Endothelial cell of hepatic sinusoid (primary cell): ENCODE results near the gene IFNW1.
"Not testable (repeated sequence)": the region's sequence is repeated elsewhere in the genome, so short reads cannot be mapped to it uniquely, and the experiment has no call there.

Source experiments
- in situ Hi-C: cut with HindIII; loops from 2 replicates; pipeline ENCODE4 v1.10.0; 2017; ENCODE audit warnings: low sequenced_read_pairs

IFNW1 gene

GRCh38 chr9:21141427-21141882, at the start of gene IFNW1:
Gene IFNW1 (minus strand): TSS chr9:21141832. CDS start chr9:21141570, 262 bp downstream.
- in situ Hi-C loops: loop anchor here (25.0 kb wide), 1 partner anchor 96 kb away; the partner anchor contains the start of genes IFNA14 and IFNA17

GRCh38 chr9:21187487-21187886, 45.9 kb upstream of the IFNW1 start, which contains the start of gene IFNA4:
Gene IFNA4 (minus strand): TSS chr9:21187587. CDS start chr9:21187531, 56 bp downstream.
- in situ Hi-C loops: not testable (repeated sequence)

GRCh38 chr9:21182810-21183736, 41.4 kb upstream of the IFNW1 start:
- in situ Hi-C loops: not testable (repeated sequence)

GRCh38 chr9:21174671-21175070, 33.0 kb upstream of the IFNW1 start:
- in situ Hi-C loops: no loop called here

- in situ Hi-C loops: no loop called here
These were observed 30.5 kb upstream of the IFNW1 start for GRCh38 chr9:21172156-21172555.

GRCh38 chr9:21171351-21171750, 29.7 kb upstream of the IFNW1 start:
- in situ Hi-C loops: no loop called here

GRCh38 chr9:21166560-21166959, 24.9 kb upstream of the IFNW1 start, which contains the start of gene IFNA21:
Gene IFNA21 (minus strand): TSS chr9:21166660. CDS start chr9:21166612, 48 bp downstream.
- in situ Hi-C loops: not testable (repeated sequence)

- in situ Hi-C loops: no loop called here
These were observed 23.9 kb upstream of the IFNW1 start for GRCh38 chr9:21165516-21165915.

- in situ Hi-C loops: no loop called here
These were observed 18.5 kb upstream of the IFNW1 start for GRCh38 chr9:21160178-21160577.

GRCh38 chr9:21155501-21155900, 13.9 kb upstream of the IFNW1 start:
- in situ Hi-C loops: no loop called here

GRCh38 chr9:21154018-21154608, 12.5 kb upstream of the IFNW1 start:
- in situ Hi-C loops: no loop called here

- in situ Hi-C loops: no loop called here
These were observed 11.8 kb upstream of the IFNW1 start for GRCh38 chr9:21153336-21154017.

- in situ Hi-C loops: loop anchor here (25.0 kb wide), 1 partner anchor 93 kb away; the partner anchor contains the start of genes IFNA14 and IFNA17
These were observed 3.0 kb upstream of the IFNW1 start for GRCh38 chr9:21144603-21145002.

- in situ Hi-C loops: loop anchor here (25.0 kb wide), 1 partner anchor 100 kb away; the partner anchor contains the start of genes IFNA14 and IFNA17
These were observed 4.6 kb downstream of the IFNW1 start for GRCh38 chr9:21137020-21137419.

- in situ Hi-C loops: loop anchor here (25.0 kb wide), 1 partner anchor 102 kb away; the partner anchor contains the start of genes IFNA14 and IFNA17
These were observed 5.9 kb downstream of the IFNW1 start for GRCh38 chr9:21135736-21136135.

- in situ Hi-C loops: loop anchor here (25.0 kb wide), 1 partner anchor 109 kb away; the partner anchor contains the start of genes IFNA14 and IFNA17
These were observed 13.4 kb downstream of the IFNW1 start for GRCh38 chr9:21128186-21128585.

GRCh38 chr9:21121595-21122251, 19.9 kb downstream of the IFNW1 start:
- in situ Hi-C loops: loop anchor here (25.0 kb wide), 1 partner anchor 759 kb away; no protein-coding TSS in a partner anchor

- in situ Hi-C loops: loop anchor here (25.0 kb wide), 1 partner anchor 759 kb away; no protein-coding TSS in a partner anchor
These were observed 20.6 kb downstream of the IFNW1 start for GRCh38 chr9:21121079-21121478.

GRCh38 chr9:21119093-21119770, 22.4 kb downstream of the IFNW1 start:
- in situ Hi-C loops: loop anchor here (25.0 kb wide), 1 partner anchor 757 kb away; no protein-coding TSS in a partner anchor
